ENCODE results near the gene UBXN6. TPM values are rescaled to one million over a fixed set of nuclear protein-coding genes. Genes with fewer than 3 reads are reported as not detected.

Gene UBXN6
- total RNA-seq, 1 experiment from 2014 or later = 34.1 TPM

- TF ChIP-seq CTCF (conservative IDR thresholded peaks at IDR 0.05) = no peak
- Histone ChIP-seq H3K23ac (ENCODE audit: insufficient read length, low read depth, low read length) (no peak overlapping the region), H4K8ac (replicated peaks; ENCODE audit: insufficient read length, low read depth, low read length) (no peak overlapping the region), H3K14ac (ENCODE audit: insufficient read depth, low read length) (no peak overlapping the region), H3K18ac (ENCODE audit: insufficient read length, low read depth, low read length) (no peak overlapping the region), H3T11ph (ENCODE audit: low read length) (no peak overlapping the region), H2AK5ac (ENCODE audit: insufficient read length, low read length) (no peak overlapping the region), H3K79me1 (ENCODE audit: insufficient read depth, low read depth, low read length, poor library complexity, severe bottlenecking) (no peaks in the 10 kb centered on the region), H3K9me3 (ENCODE audit: control insufficient read depth, low read depth, low read length) (no peaks in the 10 kb centered on the region), H3K27ac (ENCODE audit: insufficient read length, low read depth, low read length) (no peak overlapping the region), H3K4me2 (ENCODE audit: insufficient read depth, insufficient read length, low read length) (no peak overlapping the region), H3K4me1 (ENCODE audit: insufficient read depth, low read length) (no peaks in the 10 kb centered on the region), H2AFZ (ENCODE audit: low read length) (no peak overlapping the region), H4K20me1 (ENCODE audit: control insufficient read depth, insufficient read depth, insufficient read length) (no peaks in the 10 kb centered on the region), H3K9ac (ENCODE audit: extremely low read depth, insufficient read length, low read length) (no peak overlapping the region), H4K91ac (ENCODE audit: insufficient read length, low read depth, low read length) (no peak overlapping the region), H3K23me2 (ENCODE audit: insufficient read length, low read depth, low read length, poor library complexity, severe bottlenecking) (no peaks in the 10 kb centered on the region), H3K79me2 (ENCODE audit: insufficient read depth, low read length) (no peaks in the 10 kb centered on the region), H2BK12ac (ENCODE audit: insufficient read length, low read depth, low read length) (no peak overlapping the region), H2BK20ac (ENCODE audit: low read depth, low read length, poor library complexity, severe bottlenecking) (no peak overlapping the region), H2BK120ac (ENCODE audit: low read depth, low read length, poor library complexity, severe bottlenecking) (no peak overlapping the region), H3K27me3 (ENCODE audit: insufficient read depth, low read length) (no peaks in the 10 kb centered on the region), H3K4ac (ENCODE audit: low read depth, low read length) (no peak overlapping the region), H4K5ac (ENCODE audit: insufficient read length, low read depth, low read length) (no peak overlapping the region), H2BK15ac (ENCODE audit: low read depth, low read length) (no peak overlapping the region), H2BK5ac (ENCODE audit: insufficient read length, low read length) (no peak overlapping the region), H3K56ac (ENCODE audit: insufficient read length, low read depth, low read length) (no peak overlapping the region)
- WGBS (ENCODE audit: extremely low coverage, insufficient read length, low lambda C conversion rate) = no CpG with 5 or more reads among the region's 29 CpGs
- Mint-ChIP-seq H3K4me3 (no peak overlapping the region), H3K36me3 (ENCODE audit: insufficient read depth in 1 of 3, low read depth in 3 of 3) (peaks cover 16 to 63% (median 51%) of the 10 kb centered on the region in 3 experiments; a peak in 6 of 7 replicates), H3K4me1 (no peaks in the 10 kb centered on the region), H3K9me3 (no peaks in the 10 kb centered on the region), H3K27ac (no peak overlapping the region), H3K27me3 (ENCODE audit: low read depth) (no peaks in the 10 kb centered on the region; the same call in 1 of the 2 replicates)
- DNase-seq = no peak
These were observed 43.4 kb upstream of the UBXN6 start for GRCh38 chr19:4500841-4501591.

All from H9 (cell line).